Activated naive CD8-positive, alpha-beta T cell treated with anti-CD3 and anti-CD28 coated beads, Interleukin-2, amount 50 U/mL, for 16 hours (primary cell): ENCODE results near the gene LRP1B.
"Not testable (repeated sequence)": the region's sequence is repeated elsewhere in the genome, so short reads cannot be mapped to it uniquely, and the experiment has no call there.

ENCODE experiments used
- DNase-seq: peaks from one replicate; pipeline ENCODE4 v3.0.0-alpha.2; 2020; ENCODE audit warnings: low read depth, low spot score

The LRP1B gene

DNA sequence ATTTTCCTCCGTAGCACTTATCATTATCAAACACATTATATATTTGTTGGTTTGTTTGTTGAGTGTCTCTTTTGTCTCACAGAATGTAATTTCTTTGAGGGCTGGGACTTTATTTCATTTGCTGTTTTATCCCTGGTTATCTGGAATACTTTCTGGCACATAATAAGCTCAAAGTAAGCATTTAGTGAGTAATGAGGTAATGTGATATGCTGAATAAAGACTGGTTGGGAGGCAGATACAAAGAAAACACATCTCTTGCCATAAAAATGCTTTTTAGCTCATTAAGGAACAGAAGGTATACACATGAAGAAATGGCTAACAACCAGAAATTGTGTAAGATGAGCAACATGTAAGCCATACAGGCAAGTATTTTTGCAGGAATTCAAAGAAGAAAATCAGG lies 1411.8 kb downstream of the LRP1B start:
- no peak for DNase-seq

DNA sequence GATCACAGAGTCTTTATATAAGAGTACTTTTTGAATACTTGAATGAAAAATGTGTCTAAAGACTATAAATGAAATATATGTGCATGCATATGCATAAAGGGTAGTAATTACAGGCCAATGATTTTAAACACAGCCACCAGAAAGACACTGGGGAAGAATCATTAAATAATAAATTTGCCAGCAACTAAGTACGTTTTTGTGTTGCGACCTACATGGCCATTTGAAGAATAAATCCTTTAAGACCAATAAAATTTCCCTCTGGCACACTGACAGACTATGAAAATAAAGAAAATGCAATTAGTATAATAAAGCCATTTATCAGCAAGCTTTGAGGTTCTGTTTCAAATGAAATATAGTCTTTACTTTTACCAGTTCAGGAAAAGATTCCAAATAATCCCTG lies 1413.3 kb downstream of the LRP1B start:
- DNase-seq: no peak

DNA sequence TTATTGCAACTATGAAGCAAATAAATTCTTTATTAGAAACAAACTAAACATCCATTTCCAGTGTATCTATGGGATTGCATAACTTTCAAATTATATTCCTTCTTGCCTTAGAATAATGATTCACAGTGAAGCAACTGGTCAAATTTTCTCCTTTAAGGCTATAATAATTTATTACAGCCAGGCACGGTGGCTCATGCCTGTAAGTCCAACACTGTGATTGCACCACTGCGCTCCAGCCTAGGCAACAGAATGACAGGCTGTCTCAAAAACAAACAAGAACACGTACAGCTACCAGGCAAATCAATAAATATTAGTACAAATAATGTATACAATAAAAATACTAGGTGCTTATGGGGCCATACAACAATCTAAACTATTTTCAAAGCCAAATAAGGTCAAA lies 1416.2 kb downstream of the LRP1B start:
- DNase-seq: no peak

DNA sequence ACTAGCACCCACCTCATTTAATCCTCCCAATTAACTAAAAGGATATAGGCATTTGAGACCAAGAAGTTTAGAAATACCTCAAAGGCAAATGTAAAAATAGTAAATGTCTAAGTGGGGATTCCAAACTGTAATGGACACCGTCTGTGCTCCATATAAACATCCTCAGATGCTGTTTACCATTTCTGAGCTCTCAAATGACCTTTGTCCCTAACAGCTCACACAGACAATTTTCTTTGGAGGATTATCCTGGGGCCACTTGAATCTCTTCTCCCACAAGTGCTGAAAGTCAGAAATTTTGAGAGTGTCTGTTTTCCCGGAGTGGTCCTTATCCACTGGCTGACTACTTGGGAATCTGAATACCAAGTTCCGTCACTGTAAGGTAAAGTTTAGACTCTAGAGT lies 1418.9 kb downstream of the LRP1B start:
- no peak for DNase-seq

DNA sequence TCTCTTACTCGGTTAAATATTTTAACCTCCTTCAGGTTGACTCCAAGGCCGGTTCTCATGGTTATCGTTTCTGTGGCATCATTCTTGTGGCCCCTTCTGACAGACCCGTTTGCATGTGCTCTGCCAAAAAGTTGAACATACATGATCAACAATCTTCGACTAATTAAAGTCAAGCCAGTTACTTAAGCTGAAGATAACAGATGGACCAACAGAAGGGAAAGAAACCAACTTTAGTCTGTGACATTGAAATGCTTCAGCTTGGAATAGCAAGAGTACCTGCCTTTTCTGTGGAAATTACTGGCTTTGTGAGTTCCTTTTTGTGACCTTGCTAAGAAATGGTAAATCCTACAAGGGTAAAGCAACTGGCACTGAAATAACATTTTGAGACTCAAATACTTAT lies 1429.1 kb downstream of the LRP1B start:
- DNase-seq: no peak

DNA sequence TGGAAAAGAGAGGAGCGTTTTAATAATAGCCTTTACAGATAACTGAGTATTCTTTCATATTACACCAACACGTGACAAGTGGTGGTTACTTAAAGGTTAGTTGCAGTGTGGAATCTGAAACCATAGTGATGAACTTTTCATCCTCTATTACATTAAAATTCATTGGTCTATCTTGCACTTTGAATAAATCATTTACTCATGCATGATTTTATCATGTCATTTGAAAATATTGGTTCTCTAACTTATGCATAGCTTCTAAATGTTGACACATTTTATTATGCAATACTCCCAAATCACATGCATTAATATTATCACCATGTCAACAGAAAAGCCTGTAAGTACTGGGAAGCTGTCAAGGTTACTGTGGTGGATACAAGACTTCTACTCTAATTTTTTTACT lies 1432.2 kb downstream of the LRP1B start:
- DNase-seq: no peak

DNA sequence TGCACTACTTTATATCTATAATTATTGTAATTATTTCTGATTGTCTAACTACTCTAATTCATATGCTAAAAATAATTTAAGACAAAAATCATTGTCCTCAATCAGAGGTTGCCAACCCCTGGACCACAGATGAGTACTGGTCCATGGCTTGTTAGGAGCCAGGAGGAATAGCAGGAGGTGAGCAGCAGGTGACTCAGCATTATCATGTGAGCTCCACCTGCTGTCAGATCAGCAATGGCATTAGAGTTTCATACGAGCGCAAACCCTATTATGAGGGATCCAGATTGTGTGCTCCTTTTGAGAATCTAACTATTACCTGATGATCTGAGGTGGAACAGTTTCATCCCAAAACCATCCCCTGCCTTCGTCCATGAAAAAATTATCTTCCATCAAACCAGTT lies 1434.4 kb downstream of the LRP1B start:
- DNase-seq: no peak

DNA sequence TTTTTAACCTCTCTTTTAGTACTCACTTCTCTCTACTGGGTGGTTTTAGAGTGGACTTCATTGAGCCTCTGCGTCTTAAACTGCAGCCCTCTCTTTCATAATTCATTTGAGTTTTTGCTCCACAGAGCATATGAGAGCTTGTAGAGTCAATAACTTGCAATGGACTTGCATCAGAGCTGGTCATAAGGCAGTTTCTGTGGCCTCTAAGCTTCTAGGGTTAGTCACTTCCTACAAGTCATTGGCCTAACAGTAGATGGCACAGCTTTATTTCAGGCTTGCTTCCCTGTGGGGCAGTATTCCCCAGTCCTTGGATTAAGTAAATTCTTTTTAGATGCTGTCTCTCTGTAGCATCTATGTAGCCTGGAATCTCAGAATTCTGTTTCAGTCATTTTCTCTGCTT lies 1435.7 kb downstream of the LRP1B start:
- no peak for DNase-seq

DNA sequence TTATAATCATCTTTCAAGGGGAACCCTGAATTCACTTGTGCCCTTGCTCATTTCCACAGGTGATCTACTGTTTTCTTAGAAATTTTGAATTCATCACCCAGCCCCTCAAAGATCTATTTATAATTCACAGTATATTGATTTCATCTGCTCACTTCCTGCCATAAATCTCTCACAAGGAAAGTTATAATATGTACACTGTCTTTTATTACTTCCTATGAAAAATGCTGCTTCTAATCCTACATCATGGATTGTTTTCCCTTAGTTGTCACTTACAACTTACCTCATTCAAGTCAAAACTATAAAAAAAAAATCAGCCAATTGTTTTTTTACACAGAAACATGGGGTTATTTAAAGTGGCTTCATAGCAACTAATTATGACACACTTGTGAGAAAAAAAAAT lies 1443.0 kb downstream of the LRP1B start:
- no peak for DNase-seq

DNA sequence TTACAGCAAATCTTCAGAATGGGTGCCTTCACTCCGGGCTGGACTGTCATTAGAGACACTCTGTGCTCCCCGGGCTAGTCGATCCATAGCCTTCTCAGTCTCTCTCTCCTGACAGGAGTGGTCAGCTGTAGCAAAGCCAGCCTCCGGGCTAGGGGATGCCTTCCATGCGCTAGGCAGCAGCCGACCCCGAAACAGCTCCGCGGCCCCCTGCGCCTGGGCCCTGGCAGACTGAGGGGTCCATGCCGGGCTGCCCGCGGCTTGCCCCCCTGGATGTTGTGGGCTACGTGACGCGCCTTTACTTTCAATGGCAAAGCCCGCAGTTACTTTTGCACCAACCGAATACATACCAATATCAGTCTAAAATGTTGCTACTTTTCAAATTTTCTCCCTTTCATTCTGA lies 1447.2 kb downstream of the LRP1B start:
- no peak for DNase-seq

DNA sequence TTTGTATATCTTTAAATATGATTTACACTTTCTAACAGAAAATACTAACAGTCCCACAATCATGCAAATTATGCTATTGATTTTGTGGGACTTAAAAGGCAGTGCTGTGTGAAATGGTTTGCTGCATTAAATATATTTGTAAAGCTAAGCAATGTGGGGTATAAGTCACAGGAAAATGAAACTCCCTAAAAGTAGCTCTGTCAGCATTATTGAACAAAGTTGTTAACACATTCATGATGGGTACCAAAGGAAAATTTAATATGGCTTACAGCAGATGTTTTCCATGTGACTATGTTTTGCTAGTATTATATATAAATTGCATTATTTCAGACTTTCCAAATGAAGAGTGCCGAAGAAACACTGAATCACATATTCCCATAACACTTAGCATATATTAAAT lies 1450.0 kb downstream of the LRP1B start:
- DNase-seq: no peak

DNA sequence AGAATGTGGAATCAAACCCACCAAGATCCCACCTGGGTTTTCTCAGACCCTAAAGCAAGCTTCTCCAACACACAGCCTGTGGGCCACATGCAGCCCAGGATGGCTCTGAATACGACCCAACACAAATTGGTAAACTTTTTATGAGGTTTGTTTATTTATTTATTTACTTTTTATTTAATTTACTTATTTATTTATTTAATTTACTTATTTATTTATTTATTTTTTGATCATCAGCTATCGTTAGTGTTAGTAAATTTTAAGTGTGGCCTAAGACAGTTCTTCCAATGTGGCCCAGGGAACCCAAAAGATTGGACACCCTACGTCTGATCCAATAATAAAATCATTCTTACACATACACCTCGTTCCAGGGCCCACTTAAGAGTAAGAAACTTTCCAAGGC lies 1451.1 kb downstream of the LRP1B start:
- no peak for DNase-seq

DNA sequence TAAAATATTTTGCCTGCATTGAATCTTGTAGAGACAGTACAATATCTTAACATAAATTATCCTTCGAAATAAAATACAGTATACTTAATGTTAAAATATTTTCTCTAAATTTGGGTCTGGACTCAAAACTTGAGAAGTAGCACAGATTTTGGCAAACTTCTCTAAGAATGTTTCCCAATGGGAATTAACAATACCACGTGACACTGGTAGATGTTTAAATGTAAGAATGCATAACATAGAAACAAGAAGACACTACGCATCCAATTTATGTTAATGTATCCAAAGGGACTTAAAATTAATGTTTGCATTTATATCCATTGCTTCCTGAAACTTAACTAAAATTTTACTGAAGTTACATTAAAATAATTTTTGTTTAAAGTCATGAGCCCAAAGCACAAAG lies 1460.9 kb downstream of the LRP1B start:
- DNase-seq: no peak

DNA sequence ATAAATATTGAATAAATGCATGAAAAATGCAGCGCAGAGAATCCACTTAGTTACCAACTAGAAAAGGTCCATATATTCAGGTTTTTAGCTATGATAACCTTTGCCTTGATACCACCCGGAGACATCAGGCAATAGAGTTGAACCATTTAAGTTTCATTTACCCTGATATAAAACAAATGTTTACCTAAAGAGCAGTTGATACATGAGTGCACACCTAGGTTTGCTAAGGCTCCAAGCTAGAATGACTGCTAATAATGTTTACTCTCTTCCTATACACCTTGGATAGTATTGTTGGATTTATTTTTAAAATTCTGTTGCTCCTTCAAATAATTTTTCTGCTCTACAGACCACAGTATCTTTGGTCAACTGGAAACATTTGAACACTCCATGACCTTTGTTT lies 1463.6 kb downstream of the LRP1B start:
- no peak for DNase-seq

DNA sequence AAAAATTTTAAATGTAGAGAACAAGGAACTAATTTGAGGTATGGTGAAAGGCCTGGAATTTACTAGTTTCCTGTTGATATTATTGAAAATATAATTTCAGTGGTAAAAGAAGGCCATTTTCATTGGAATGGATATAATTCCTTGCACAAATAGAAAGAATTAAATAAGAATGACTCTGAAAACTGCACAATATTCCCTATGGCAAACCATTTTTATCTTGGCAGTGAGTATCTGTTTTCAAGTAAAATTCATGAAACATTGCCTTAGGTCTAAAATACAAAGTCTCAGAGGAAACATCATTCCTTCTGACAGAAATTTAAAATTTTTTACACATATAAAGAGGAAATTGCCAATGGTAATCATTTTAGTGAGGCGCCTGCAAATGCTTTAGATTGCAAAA lies 1468.3 kb downstream of the LRP1B start:
- no peak for DNase-seq

DNA sequence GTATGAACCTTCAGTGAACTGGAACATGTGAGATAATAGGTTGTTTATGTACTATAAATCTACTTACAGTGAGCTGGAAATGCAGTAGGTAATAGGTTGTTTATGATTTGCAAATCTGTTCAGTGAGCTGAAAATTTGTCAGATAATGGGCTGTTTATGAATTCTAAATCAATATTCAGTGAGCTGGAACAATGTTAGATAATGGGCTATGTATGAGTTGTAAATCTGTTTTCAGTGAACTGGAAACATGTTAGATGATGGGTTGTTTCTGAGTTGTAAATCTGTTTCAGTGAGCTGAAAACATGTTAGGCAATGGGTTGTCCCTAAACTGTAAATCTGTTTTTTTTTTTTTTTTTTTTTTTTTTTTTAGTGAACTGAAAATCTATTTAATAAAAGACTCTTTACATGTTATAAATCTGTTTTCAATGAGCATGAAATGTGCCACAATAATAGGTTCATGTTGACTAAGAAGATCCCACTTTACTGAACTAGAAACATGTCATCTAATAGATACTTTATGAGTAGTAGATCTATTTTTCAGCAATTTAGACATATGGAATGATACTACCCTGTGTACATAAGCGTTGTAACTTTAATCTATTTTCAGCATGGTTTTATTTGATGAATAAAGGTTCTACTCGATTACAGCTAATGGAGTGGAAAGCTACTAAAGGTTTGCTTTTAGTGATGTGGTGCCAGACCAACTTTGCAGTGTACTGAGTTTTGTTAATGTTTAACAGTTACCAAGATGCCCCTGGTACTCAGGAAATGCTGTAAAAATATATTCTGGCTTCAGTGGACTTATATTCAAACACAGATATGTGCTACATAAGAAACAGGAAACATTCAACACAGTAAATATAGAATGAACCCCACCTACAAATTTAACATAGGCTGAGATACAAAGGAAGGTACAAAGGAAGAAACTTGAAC lies 1471.8 kb downstream of the LRP1B start:
- no peak for DNase-seq

DNA sequence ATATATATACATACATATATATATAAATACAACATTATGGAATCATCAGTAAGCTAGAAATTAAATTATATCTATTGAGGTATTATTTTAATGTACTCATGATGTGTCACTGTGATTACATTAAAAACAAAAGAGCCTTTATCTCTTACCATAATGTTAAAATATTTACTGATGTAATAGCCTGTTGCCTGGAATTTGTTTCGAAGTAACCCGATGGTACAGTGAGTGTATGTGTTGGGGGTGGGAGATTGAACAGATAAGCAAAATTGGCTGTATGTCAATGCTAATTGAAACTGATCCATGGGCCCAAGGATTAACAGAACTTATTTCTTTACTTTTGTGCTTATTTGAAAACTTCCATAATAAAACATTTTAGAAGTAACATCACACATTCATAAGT lies 1473.2 kb downstream of the LRP1B start:
- no peak for DNase-seq

DNA sequence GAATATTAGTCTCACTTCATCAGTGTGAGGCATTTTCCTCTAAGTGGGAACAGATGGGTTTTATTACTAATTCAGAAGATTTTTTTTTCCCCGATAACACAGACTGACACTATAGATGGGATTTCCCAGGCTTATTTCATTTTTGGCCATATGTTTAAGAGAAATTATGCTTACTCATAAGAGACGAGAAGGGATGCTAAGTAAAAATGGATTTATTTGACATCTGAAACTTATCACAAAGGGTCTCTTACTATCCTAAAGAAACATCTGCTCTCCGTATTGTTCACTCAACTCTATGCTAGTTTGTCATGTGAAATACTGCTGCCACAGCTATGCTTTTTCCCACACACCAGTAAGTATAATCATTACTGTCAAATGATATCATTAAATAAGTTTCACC lies 1476.3 kb downstream of the LRP1B start:
- DNase-seq: no peak

DNA sequence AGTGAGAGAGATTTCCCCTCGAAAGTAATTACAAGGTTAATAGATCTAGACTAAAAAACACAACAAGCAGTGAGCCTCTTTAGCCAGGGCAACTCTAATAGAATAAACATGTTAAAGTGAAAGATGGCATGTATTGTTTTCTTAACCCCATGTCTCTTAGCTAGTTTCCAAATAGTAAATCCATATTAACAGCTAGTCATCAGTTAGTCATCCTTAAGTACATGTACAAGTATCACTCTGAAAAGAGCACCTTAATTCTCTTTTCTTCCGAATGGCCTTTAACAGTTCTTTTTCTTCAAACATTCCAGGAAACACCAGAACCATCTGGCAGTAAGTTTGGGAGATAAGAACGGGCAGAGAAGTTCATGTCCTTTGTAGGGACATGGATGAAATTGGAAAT lies 1480.0 kb downstream of the LRP1B start:
- no peak for DNase-seq

DNA sequence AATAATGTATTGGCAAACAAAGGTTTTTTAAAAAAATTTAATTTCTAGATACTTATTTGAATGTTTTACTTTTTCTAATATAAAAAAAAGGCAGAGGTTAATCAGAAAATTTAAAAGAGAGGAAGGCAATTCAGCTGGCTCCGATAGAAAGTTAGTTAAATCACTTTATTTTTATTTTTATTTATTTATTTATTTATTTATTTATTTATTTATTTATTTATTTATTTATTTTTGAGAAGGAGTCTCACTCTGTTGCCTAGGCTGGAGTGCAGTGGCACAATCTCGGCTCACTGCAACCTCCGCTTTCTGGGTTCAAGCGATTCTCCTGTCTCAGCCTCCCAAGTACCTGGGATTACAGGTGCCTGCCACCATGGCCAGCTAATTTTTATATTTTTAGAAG lies 1480.7 kb downstream of the LRP1B start:
- DNase-seq: not testable (repeated sequence)

DNA sequence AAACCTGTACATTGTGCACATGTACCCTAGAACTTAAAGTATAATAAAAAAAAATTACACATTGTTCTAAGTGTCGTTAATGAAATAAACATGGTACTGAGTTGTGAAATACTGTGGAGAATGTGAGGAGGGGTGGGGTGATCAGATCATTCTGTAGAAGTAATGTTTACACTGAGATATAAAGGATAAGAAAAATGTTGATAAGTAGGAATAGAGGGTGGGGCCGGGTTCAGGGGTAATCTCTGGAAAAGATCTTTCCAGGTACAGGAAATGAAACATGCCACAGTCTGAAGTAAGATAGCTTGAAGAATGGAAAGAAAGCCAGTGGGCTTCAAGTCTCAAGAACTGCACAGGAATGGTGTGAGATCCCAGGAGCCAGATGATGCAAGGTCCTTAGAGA lies 1482.4 kb downstream of the LRP1B start:
- DNase-seq: no peak

DNA sequence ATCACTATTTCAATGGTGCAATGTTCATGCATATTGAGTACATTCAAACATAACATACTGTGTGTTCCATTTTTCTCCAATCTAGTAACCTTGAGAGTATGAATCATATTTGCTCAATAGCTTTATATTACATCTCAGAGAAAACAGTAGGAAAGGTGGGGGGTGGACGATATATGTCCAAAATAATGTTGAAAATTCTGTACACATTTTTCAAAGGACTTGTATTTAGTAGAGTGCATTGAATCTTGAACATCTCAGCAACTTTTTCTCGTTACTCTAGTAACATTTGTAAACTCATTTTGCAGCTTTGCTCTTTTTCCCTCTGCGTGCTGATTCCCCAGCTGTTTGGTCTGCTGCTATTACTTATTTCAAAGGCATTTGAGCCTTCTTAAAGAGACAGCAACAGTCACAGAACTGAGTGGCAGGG lies 1487.0 kb downstream of the LRP1B start:
- DNase-seq: no peak

DNA sequence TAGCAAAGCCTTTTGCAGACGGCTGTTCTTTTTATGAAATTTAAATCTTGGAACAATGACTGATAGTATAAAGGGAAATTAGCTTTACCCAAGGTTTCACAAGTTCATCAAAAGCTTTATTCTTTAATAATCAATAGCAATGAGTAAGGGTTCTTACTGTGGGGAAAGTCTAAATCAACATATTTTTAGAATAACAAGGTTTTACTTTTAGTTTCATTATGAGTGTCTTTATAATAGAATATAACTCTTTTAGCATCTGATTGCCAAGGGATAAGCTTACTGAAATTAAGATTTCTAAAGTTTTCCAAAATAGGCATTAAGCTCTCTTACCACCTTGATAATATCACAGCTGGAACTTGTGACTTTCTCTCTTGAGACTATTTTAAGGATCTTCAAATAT lies 1489.7 kb downstream of the LRP1B start:
- no peak for DNase-seq

DNA sequence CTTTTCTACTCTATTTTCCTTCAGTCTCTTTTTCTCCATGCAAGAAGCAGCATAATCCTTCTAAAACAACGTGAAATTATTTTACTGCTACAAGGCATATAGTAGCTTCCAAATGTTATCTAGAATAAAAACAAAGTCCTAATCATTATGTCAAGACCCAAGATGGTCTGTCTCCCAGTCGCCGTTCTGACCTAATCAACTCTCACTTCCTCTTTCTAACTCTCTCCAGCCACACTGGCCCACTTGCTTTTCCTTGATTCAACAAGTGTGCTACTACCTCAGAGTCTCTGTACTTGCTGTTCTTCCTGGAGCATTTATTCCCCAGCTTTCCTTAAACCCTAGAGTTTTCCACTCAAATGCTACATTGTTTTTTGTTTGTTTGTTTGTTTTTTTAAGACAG lies 1491.2 kb downstream of the LRP1B start:
- no peak for DNase-seq
